Bronchial epithelial cell (primary cell): ENCODE data around the gene FITM1. TPM values are rescaled to one million over a fixed set of nuclear protein-coding genes. Genes with fewer than 3 reads are reported as not detected.
A peak's percentile ranks its signal among the peaks of the same experiment; 100 is the strongest.

Experiments
- DNase-seq: peaks from one replicate; pipeline ENCODE4 v3.0.0-alpha.2; 2010; ENCODE audit warnings: low read depth
- FAIRE-seq: peaks from 2 replicates; lab custom pipeline; 2011; peaks lifted over from hg19 to GRCh38; lab: Jason Lieb, UNC
- H3K27me3 ChIP-seq: 2 replicates; pipeline ENCODE4 v1.5.1; 2011; ENCODE audit warnings: low read length; ENCODE audit not compliant: control insufficient read depth, insufficient read depth
- H3K36me3 ChIP-seq: 2 replicates; pipeline ENCODE4 v1.5.1; 2011; ENCODE audit warnings: low read length; ENCODE audit not compliant: control insufficient read depth, insufficient read depth
- H3K4me3 ChIP-seq: 2 replicates; pipeline ENCODE4 v1.5.1; 2011; ENCODE audit warnings: mild to moderate bottlenecking, low read depth, low read length, control low read depth
- CTCF ChIP-seq: IDR thresholded peaks from 2 replicates; pipeline ENCODE4 v1.5.1; 2011; ENCODE audit warnings: mild to moderate bottlenecking, moderate library complexity, low read length, control low read depth, inconsistent platforms; ENCODE audit not compliant: insufficient read depth, severe bottlenecking
- total RNA-seq: library from RNA; depleted of rRNA; stranded (reverse); fragments of >200 nt; gene quantifications from 2 replicates; pipeline ENCODE4 v1.2.1, GENCODE V29; 2014

FITM1 gene
- total RNA-seq, 1 donor from 2014 or later: not detected

DNA sequence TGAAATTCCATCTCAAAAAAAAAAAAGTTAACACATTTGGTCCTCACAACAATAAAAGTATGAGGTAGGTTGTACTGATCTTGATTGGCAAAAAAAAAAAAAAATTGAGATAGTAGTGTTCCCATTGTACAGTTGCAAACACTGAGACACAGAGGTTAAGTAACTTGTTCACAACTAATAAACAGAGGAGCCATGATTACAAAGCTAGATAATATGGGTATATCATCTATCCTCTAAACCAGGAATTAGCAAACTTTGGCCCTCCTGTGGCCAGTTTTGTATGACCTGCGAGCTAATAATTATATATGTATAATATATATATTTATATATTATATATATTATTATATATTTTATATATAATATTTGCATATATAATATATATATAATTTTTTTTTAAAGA lies 3.3 kb downstream of the FITM1 start:
- DNase-seq (no peak), FAIRE-seq (no peak)
- no peaks in the 10 kb centered on the region for H3K27me3 ChIP-seq
- TF ChIP-seq CTCF: no peak
- peaks cover 7% of the 10 kb centered on the region for H3K36me3 ChIP-seq
- no peak overlapping the region for H3K4me3 ChIP-seq

DNA sequence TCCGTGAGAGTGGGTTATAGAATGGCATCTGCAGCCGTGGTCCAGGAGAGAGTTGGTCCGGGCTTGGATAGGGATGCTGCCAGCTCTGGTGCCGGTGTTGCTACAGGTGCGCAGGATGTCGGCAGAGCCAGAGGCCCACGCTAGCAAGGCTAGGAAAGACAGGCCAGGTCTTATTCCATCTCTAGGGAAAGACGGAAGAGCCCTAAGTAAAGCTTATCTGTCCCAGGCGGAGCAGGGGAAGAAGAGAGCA lies 5.0 kb downstream of the FITM1 start:
- peak overlapping the region; percentile 67 for H3K4me3 ChIP-seq
- no peaks in the 10 kb centered on the region for H3K27me3 ChIP-seq
- FAIRE-seq: no peak
- no peak for DNase-seq
- TF ChIP-seq CTCF: no peak
- peaks cover 12% of the 10 kb centered on the region for H3K36me3 ChIP-seq

DNA sequence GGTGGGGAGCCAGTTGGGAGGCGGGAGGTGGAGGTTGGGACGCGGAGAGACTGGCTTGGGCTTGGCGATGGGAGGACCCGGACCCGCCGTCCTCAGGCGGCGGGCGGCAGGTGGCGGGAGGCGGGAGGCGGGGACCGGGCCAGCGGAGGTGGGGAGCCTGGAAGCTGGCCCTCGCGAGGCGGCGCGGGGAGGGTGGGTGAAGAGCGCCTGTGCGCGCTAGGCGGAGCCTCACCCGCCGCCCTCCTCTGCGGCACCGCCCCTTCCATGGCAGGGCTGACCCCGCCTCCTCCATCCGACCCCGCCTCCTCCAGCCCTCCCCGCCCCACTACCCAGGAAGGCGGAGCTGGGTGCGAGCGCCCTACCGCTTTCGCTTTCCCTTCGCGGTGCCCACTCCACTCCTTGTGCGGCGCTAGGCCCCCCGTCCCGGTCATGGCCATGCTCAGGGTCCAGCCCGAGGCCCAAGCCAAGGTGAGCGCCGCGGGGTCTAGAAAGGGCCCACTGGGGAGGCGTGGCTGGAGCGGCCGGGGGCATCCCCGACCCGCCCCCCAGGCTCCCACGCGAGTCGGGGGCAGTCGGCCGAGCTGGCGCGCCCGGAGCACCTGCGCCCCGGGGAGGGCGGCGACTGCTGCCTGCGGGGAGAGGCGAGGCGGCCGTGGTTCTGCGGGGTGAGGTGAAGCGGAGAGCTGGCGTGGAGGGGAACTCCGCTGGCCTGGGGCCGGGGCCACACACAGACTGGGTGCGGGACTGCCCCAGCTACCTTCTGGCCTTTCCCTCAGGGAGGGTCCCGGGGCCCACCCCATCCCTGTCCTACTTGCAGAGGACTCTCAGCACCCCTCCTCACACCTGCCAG lies 5.6 kb downstream of the FITM1 start, which contains the start of gene PSME1:
TSS of gene PSME1 (plus strand) at position 361 of the 850 bp plus-strand sequence. CDS start at position 430, 69 bp downstream.
- peak within 1 kb of the TSS; percentile 67 for H3K4me3 ChIP-seq
- no peak for TF ChIP-seq CTCF
- FAIRE-seq (no peak), DNase-seq (peak; percentile 68)
- H3K27me3 ChIP-seq: no peaks in the 10 kb centered on the region
- peaks cover 12% of the 10 kb centered on the region for H3K36me3 ChIP-seq

GRCh38 chr14:24136684-24137528 lies 6.4 kb downstream of the FITM1 start:
- no peak for DNase-seq
- Histone ChIP-seq H3K27me3 (no peaks in the 10 kb centered on the region), H3K4me3 (peak overlapping the region; percentile 67), H3K36me3 (peaks cover 12% of the 10 kb centered on the region)
- no peak for TF ChIP-seq CTCF
- no peak for FAIRE-seq

- DNase-seq (no peak), FAIRE-seq (no peak)
- no peak for TF ChIP-seq CTCF
Observed at GRCh38 chr14:24137529-24138395, 7.3 kb downstream of the FITM1 start.

More at GRCh38 chr14:24137529-24138395, 7.3 kb downstream of the FITM1 start:
- Histone ChIP-seq H3K27me3 (no peaks in the 10 kb centered on the region), H3K4me3 (no peak overlapping the region), H3K36me3 (peaks cover 11% of the 10 kb centered on the region)
